CD14-positive monocyte (primary cell): ENCODE data around the gene GAREM1. TPM values are rescaled to one million over a fixed set of nuclear protein-coding genes. Genes with fewer than 3 reads are reported as not detected.

Source experiments
- DNase-seq, 3 donors: peaks; one replicate each; pipeline ENCODE4 v3.0.0-alpha.2; 2011 to 2022
- H2AFZ ChIP-seq: 2 replicates; pipeline ENCODE4 v1.6.0; 2012; ENCODE audit warnings: mild to moderate bottlenecking, low read depth, low read length, inconsistent platforms; ENCODE audit not compliant: insufficient read depth, poor library complexity, severe bottlenecking
- H3K27ac ChIP-seq, 2 donors: 1 replicate in 1 of 2; 2 replicates in 1 of 2; pipeline ENCODE4 v1.5.1; 2012 to 2013; ENCODE audit warnings: low read length in 2 of 2, control low read depth in 1 of 2, inconsistent platforms in 1 of 2, low read depth in 1 of 2, mild to moderate bottlenecking in 1 of 2
- H3K27me3 ChIP-seq, 2 donors: one replicate each; pipeline versions ENCODE4 v1.6.0 to v1.6.1; 2011 to 2013; ENCODE audit warnings: low read length in 2 of 2; ENCODE audit not compliant: control insufficient read depth in 2 of 2, insufficient read depth in 2 of 2
- H3K36me3 ChIP-seq, 2 donors: replicated peaks in 1 of 2; 1 replicate in 1 of 2; 2 replicates in 1 of 2; pipeline versions ENCODE4 v1.5.1 to v1.6.1; 2012 to 2013; ENCODE audit warnings: low read length in 2 of 2, control low read depth in 1 of 2, inconsistent platforms in 1 of 2, mild to moderate bottlenecking in 1 of 2; ENCODE audit not compliant: insufficient read depth in 2 of 2, control insufficient read depth in 1 of 2
- H3K4me1 ChIP-seq, 2 donors: 1 replicate in 1 of 2; 2 replicates in 1 of 2; pipeline versions ENCODE4 v1.5.1 to v1.6.1; 2012 to 2013; ENCODE audit warnings: low read length in 2 of 2, control low read depth in 1 of 2, inconsistent platforms in 1 of 2, mild to moderate bottlenecking in 1 of 2, moderate library complexity in 1 of 2; ENCODE audit not compliant: insufficient read depth in 2 of 2, control insufficient read depth in 1 of 2
- H3K4me2 ChIP-seq: replicated peaks from 2 replicates; pipeline ENCODE3; 2012; ENCODE audit warnings: low read length, moderate library complexity, mild to moderate bottlenecking; ENCODE audit not compliant: poor library complexity, severe bottlenecking; ENCODE audit errors: extremely low read depth
- H3K4me3 ChIP-seq, 3 experiments: fragments of 200-600 bp in 1 of 3; sonication (generic) in 1 of 3; replicated peaks in 1 of 3; 1 replicate in 2 of 3; 2 replicates in 1 of 3; pipeline ENCODE4 v1.5.1; 2011 to 2013; ENCODE audit warnings: low read length in 3 of 3, mild to moderate bottlenecking in 3 of 3, control low read depth in 2 of 3, low read depth in 2 of 3, inconsistent platforms in 1 of 3, moderate library complexity in 1 of 3
- H3K79me2 ChIP-seq: 2 replicates; pipeline ENCODE4 v1.6.0; 2012; ENCODE audit warnings: mild to moderate bottlenecking, control low read depth, inconsistent platforms, low read length, moderate library complexity; ENCODE audit not compliant: insufficient read depth
- H3K9ac ChIP-seq: 2 replicates; pipeline ENCODE4 v1.6.0; 2017; ENCODE audit warnings: low read length, mild to moderate bottlenecking; ENCODE audit not compliant: insufficient read depth, poor library complexity, severe bottlenecking
- H3K9me3 ChIP-seq, 2 donors: replicated peaks in 1 of 2; 1 replicate in 1 of 2; 2 replicates in 1 of 2; pipeline versions ENCODE4 v1.5.1 to v1.6.1; 2012 to 2013; ENCODE audit warnings: low read length in 2 of 2, control low read depth in 1 of 2; ENCODE audit not compliant: control insufficient read depth in 1 of 2, insufficient read depth in 1 of 2
- H4K20me1 ChIP-seq: 2 replicates; pipeline ENCODE4 v1.6.0; 2012; ENCODE audit warnings: mild to moderate bottlenecking, low read length, control low read depth, moderate library complexity; ENCODE audit not compliant: insufficient read depth
- H3K27ac Mint-ChIP-seq, 7 donors: one replicate each; pipeline ENCODE4 v1.8.0; 2020; ENCODE audit warnings: mild to moderate bottlenecking in 7 of 7, mixed read lengths in 7 of 7, moderate library complexity in 6 of 7, inconsistent platforms in 2 of 7
- H3K27me3 Mint-ChIP-seq, 3 donors: one replicate each; pipeline ENCODE4 v1.8.0; 2021 to 2022; ENCODE audit warnings: low read depth in 3 of 3, mild to moderate bottlenecking in 3 of 3, mixed read lengths in 3 of 3, moderate library complexity in 3 of 3, inconsistent platforms in 1 of 3
- H3K36me3 Mint-ChIP-seq, 2 donors: one replicate each; pipeline ENCODE4 v1.8.0; 2020; ENCODE audit warnings: mixed read lengths in 2 of 2, inconsistent platforms in 1 of 2, mild to moderate bottlenecking in 1 of 2
- H3K4me1 Mint-ChIP-seq: one replicate; pipeline ENCODE4 v1.8.0; 2020; ENCODE audit warnings: mild to moderate bottlenecking, mixed read lengths
- H3K4me3 Mint-ChIP-seq, 2 donors: one replicate each; pipeline ENCODE4 v1.8.0; 2020; ENCODE audit warnings: mild to moderate bottlenecking in 2 of 2, mixed read lengths in 2 of 2, moderate library complexity in 1 of 2
- H3K9me3 Mint-ChIP-seq, 7 donors: one replicate each; pipeline ENCODE4 v1.8.0; 2020 to 2022; ENCODE audit warnings: mixed read lengths in 7 of 7, mild to moderate bottlenecking in 6 of 7, moderate library complexity in 6 of 7, inconsistent platforms in 2 of 7
- WGBS: methylation state at CpG from one replicate; pipeline ENCODE4 v1.1.5; 2013; ENCODE audit warnings: missing lambda C conversion rate; ENCODE audit not compliant: insufficient coverage; 5-methylcytosine and 5-hydroxymethylcytosine counted together
- intact Hi-C, 2 donors: fragments of 100-400 bp; cut with micrococcal nuclease; formaldehyde crosslinking; loops; one replicate each; pipeline versions ENCODE4 v1.15.0 to v1.15.1; 2023
- polyA plus RNA-seq, 3 donors: library from polyadenylated mRNA; depleted of rRNA in 1 of 3; unstranded in 2 of 3; stranded (reverse) in 1 of 3; fragments of 300-500 nt in 2 of 3; fragments of >200 nt in 1 of 3; fragmentation: Illumina TruSeq in 2 of 3; gene quantifications; 1 replicate in 2 of 3; 2 replicates in 1 of 3; pipeline ENCODE4 v1.2.3, GENCODE V29; 2012 to 2021
- TF ChIP-seq, protein P1 (sequence below): fragments of 200-600 bp; IDR thresholded peaks from one replicate; pipeline ENCODE4 v1.8.0; 2022; ENCODE audit warnings: antibody characterized with exemption, mild to moderate bottlenecking

GAREM1 gene
- polyA plus RNA-seq, 3 donors: 0.24 TPM; not detected in 2

DNA sequence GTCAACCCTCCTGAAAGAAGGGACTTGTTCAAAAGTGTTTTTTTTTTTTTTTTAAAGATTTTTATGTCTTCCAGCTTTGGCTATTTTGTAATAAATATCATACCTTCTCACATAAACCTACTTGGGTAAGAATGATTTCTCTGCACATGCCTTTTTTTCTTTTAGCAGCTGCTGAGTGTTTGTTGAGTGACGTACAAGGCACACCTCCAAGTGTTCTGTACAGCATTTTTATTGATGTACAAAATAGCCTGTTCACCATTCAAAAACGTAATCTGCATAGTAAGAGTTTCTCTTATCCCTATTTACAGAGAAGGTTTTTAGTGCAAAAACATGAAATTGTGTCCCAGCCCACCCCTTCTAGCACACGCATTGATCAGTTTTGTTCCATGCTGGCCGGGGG lies 203.2 kb downstream of the GAREM1 start:
- Histone ChIP-seq H4K20me1 (no peaks in the 10 kb centered on the region), H3K9me3 (no peaks in the 10 kb centered on the region), H2AFZ (no peak overlapping the region), H3K4me3 (no peak overlapping the region), H3K9ac (no peak overlapping the region), H3K27ac (no peak overlapping the region), H3K79me2 (no peaks in the 10 kb centered on the region), H3K4me2 (no peak overlapping the region), H3K27me3 (no peaks in the 10 kb centered on the region), H3K36me3 (no peaks in the 10 kb centered on the region), H3K4me1 (no peaks in the 10 kb centered on the region)
- no peak overlapping the region for H3K27ac Mint-ChIP-seq
- no peaks in the 10 kb centered on the region for H3K4me1 Mint-ChIP-seq
- peaks cover 0 to 3% (median 2%) of the 10 kb centered on the region in 3 donors for H3K27me3 Mint-ChIP-seq
- DNase-seq: no peak
- H3K9me3 Mint-ChIP-seq: no peaks in the 10 kb centered on the region
- no peaks in the 10 kb centered on the region for H3K36me3 Mint-ChIP-seq
- intact Hi-C loops: no loop called here
- WGBS: 94% methylated on average over 2 of the region's 4 CpGs
- TF ChIP-seq, protein P1, sequence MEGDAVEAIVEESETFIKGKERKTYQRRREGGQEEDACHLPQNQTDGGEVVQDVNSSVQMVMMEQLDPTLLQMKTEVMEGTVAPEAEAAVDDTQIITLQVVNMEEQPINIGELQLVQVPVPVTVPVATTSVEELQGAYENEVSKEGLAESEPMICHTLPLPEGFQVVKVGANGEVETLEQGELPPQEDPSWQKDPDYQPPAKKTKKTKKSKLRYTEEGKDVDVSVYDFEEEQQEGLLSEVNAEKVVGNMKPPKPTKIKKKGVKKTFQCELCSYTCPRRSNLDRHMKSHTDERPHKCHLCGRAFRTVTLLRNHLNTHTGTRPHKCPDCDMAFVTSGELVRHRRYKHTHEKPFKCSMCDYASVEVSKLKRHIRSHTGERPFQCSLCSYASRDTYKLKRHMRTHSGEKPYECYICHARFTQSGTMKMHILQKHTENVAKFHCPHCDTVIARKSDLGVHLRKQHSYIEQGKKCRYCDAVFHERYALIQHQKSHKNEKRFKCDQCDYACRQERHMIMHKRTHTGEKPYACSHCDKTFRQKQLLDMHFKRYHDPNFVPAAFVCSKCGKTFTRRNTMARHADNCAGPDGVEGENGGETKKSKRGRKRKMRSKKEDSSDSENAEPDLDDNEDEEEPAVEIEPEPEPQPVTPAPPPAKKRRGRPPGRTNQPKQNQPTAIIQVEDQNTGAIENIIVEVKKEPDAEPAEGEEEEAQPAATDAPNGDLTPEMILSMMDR: no peak
- no peak overlapping the region for H3K4me3 Mint-ChIP-seq

GRCh38 chr18:32264401-32264800 lies 206.3 kb downstream of the GAREM1 start:
- no peaks in the 10 kb centered on the region for H3K27me3 ChIP-seq
- no peak overlapping the region for H3K4me2 ChIP-seq
- no peak for DNase-seq
- Mint-ChIP-seq H3K27ac (no peak overlapping the region), H3K4me1 (no peaks in the 10 kb centered on the region), H3K27me3 (peaks cover 0 to 2% (median 2%) of the 10 kb centered on the region in 3 donors), H3K36me3 (no peaks in the 10 kb centered on the region), H3K4me3 (no peak overlapping the region), H3K9me3 (peaks cover 0 to 2% (median 0%) of the 10 kb centered on the region in 7 donors)
- no peaks in the 10 kb centered on the region for H3K9me3 ChIP-seq
- TF ChIP-seq, protein P1: no peak
- H3K4me1 ChIP-seq: no peaks in the 10 kb centered on the region
- H3K36me3 ChIP-seq: no peaks in the 10 kb centered on the region
- H3K27ac ChIP-seq: no peak overlapping the region
- no peak overlapping the region for H3K9ac ChIP-seq
- H3K79me2 ChIP-seq: no peaks in the 10 kb centered on the region
- H4K20me1 ChIP-seq: no peaks in the 10 kb centered on the region
- H3K4me3 ChIP-seq: no peak overlapping the region
- H2AFZ ChIP-seq: no peak overlapping the region
- 100% methylated on average over 2 of the region's 2 CpGs for WGBS
- intact Hi-C loops: no loop called here
